ENCODE results near the gene LPP. TPM values are rescaled to one million over a fixed set of nuclear protein-coding genes. Genes with fewer than 3 reads are reported as not detected.
A peak's percentile ranks its signal among the peaks of the same experiment; 100 is the strongest.

LPP gene
- total and polyA plus RNA-seq, 9 donors = 15.9 to 280 (median 134) TPM

DNA sequence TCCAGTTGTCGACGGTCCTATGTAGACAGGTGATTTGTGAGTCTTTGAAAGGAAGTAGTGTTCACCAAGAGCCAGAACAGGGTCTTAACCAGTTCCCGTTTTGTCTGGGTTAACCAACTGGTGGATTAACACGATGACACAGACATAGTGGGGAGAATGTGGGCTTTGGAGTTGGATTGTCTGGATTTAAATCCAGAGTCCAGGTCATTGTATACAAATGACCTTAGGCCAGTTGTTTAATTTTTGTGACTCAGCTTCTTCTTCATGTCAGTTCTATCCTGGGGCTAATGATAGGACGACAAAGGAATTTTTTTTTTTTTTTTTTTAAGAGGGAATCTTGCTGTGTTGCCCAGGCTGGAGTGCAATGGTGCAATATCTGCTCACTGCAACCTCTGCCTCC is 126.7 kb downstream of the LPP start:
- no peak for TF ChIP-seq POLR2A (IDR thresholded peaks at IDR 0.05)
- no peak for TF ChIP-seq EP300 (IDR thresholded peaks at IDR 0.05)
- TF ChIP-seq CTCF (IDR thresholded peaks at IDR 0.05) = no peak
- intact Hi-C loops (cut with DNase I) = no loop called here
- no peak overlapping the region for H3K27ac ChIP-seq
- peaks cover 14% of the 10 kb centered on the region for H3K4me1 ChIP-seq (ENCODE audit: insufficient read depth)
- H3K36me3 ChIP-seq = no peaks in the 10 kb centered on the region
- no peaks in the 10 kb centered on the region for H3K9me3 ChIP-seq
- WGBS, 3 donors = 95 to 98% (median 96%) methylated on average over 5 of the region's 5 CpGs
- no peak for DNase-seq
- no peak overlapping the region for H3K4me3 ChIP-seq
- H3K27me3 ChIP-seq = no peaks in the 10 kb centered on the region

GRCh38 chr3:188282871-188283270 is 128.9 kb downstream of the LPP start:
- intact Hi-C loops (cut with DNase I) = no loop called here
- DNase-seq = no peak
- peaks cover 17% of the 10 kb centered on the region for H3K4me1 ChIP-seq (ENCODE audit: insufficient read depth)
- no peaks in the 10 kb centered on the region for H3K36me3 ChIP-seq
- no peaks in the 10 kb centered on the region for H3K9me3 ChIP-seq
- H3K4me3 ChIP-seq = no peak overlapping the region
- TF ChIP-seq EP300 (IDR thresholded peaks at IDR 0.05) (no peak), POLR2A (IDR thresholded peaks at IDR 0.05) (no peak)
- no peaks in the 10 kb centered on the region for H3K27me3 ChIP-seq
- no peak overlapping the region for H3K27ac ChIP-seq

GRCh38 chr3:188283347-188283746 is 129.4 kb downstream of the LPP start:
- Histone ChIP-seq H3K36me3 (no peaks in the 10 kb centered on the region), H3K27ac (no peak overlapping the region), H3K27me3 (no peaks in the 10 kb centered on the region), H3K4me3 (no peak overlapping the region), H3K4me1 (ENCODE audit: insufficient read depth) (peaks cover 17% of the 10 kb centered on the region), H3K9me3 (no peaks in the 10 kb centered on the region)
- DNase-seq = no peak
- 55 to 75% (median 64%) methylated on average over 4 of the region's 4 CpGs for WGBS, 3 donors
- peak in 1 of 3 donors; percentile 26 for TF ChIP-seq CTCF (IDR thresholded peaks at IDR 0.05)
- no peak for TF ChIP-seq POLR2A (IDR thresholded peaks at IDR 0.05)
- intact Hi-C loops (cut with DNase I) = no loop called here

DNA sequence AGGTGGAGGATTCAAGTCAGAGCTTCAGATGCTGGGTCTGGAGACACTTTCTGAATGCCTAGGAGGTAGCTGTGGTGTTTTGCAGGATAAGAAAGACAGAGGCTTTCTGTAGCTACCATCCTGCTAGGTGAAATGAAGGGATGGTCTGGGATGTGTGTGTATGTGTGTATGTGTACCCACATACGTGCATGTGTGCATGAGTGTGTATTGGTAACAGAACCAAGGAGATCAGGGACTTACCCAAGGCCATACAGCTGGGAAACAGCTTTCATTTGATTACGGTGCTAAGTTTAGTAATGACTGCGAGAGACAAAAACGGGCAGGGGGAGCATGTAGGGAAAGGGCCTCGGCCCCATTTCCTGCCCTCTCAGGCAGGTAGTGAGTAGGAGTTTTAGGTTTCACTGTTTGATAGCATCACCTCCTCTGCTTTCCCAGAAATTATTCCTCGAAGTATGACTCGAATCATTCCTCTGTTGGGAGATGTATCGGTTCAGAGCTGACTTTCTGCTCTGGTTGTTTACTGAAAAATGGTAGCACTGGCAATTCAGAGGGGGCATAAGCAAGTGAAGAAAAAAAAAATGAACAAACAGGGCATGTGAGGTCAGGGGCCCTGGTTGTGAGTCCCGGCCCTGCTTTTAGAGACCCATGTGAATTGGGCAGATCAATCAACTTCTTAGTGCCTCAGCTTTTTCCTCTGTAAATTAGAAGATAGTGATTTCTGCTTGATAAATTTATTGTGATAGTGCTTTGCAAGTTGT is 130.7 kb downstream of the LPP start:
- no peak overlapping the region for H3K4me3 ChIP-seq
- DNase-seq = no peak
- TF ChIP-seq POLR2A (IDR thresholded peaks at IDR 0.05) = no peak
- no peak for TF ChIP-seq EP300 (IDR thresholded peaks at IDR 0.05)
- TF ChIP-seq CTCF (IDR thresholded peaks at IDR 0.05) = no peak
- intact Hi-C loops (cut with DNase I) = no loop called here
- H3K27ac ChIP-seq = no peak overlapping the region
- no peaks in the 10 kb centered on the region for H3K36me3 ChIP-seq
- H3K9me3 ChIP-seq = no peaks in the 10 kb centered on the region
- WGBS, 3 donors = 84 to 92% (median 85%) methylated on average over 9 of the region's 9 CpGs
- peaks cover 17% of the 10 kb centered on the region for H3K4me1 ChIP-seq (ENCODE audit: insufficient read depth)
- H3K27me3 ChIP-seq = no peaks in the 10 kb centered on the region

DNA sequence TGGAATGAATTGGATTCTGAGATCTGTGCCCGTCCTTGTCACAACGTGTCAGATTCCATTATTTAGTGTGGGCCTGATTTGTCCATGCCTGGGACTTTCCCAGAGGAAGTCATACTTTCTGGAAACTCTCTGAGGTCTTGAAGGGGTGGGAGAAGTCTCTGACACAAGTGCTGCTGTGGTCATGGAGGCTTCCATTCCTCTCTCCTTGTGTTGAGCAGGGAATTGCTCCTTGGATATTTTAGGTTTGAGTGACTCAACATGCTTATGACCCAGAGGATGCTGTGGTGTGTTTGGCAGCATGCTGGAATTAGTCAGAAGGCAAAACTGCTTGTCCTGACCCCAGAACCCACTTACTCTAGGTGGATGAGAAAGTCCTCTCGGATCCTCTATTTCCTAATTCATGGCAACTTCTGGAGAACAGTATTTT is 132.1 kb downstream of the LPP start:
- intact Hi-C loops (cut with DNase I) = no loop called here
- peak in 2 of 5 donors; percentile 47 to 75 for DNase-seq
- TF ChIP-seq EP300 (IDR thresholded peaks at IDR 0.05) (peak; percentile 43), POLR2A (IDR thresholded peaks at IDR 0.05) (no peak), CTCF (IDR thresholded peaks at IDR 0.05) (no peak)
- Histone ChIP-seq H3K36me3 (no peaks in the 10 kb centered on the region), H3K9me3 (no peaks in the 10 kb centered on the region), H3K4me1 (ENCODE audit: insufficient read depth) (peaks cover 26% of the 10 kb centered on the region), H3K4me3 (no peak overlapping the region), H3K27me3 (no peaks in the 10 kb centered on the region), H3K27ac (no peak overlapping the region)
- WGBS, 3 donors = 40 to 62% (median 62%) methylated on average over 3 of the region's 3 CpGs

All from ovary (tissue), 9 donors.